Mesenchymal stem cell (in vitro differentiated cells and primary cell): Measurements from ENCODE around the gene FGR.

Experiments used
- DNase-seq: peaks from one replicate; pipeline ENCODE4 v3.0.0-alpha.2; 2013
- H2AFZ ChIP-seq: one replicate; pipeline ENCODE4 v1.6.1; 2013; ENCODE audit warnings: low read depth, mild to moderate bottlenecking, control low read depth, inconsistent platforms, low read length, moderate library complexity
- H2AK5ac ChIP-seq: 2 replicates; pipeline ENCODE4 v1.6.1; 2013; ENCODE audit warnings: low read length, moderate library complexity, mild to moderate bottlenecking, inconsistent platforms; ENCODE audit not compliant: severe bottlenecking
- H2BK120ac ChIP-seq: one replicate; pipeline ENCODE4 v1.6.1; 2013; ENCODE audit warnings: low read depth, mild to moderate bottlenecking, inconsistent platforms, low read length, moderate library complexity
- H2BK12ac ChIP-seq, 2 experiments: one replicate each; pipeline ENCODE4 v1.6.1; 2013; ENCODE audit warnings: inconsistent platforms in 2 of 2, low read length in 2 of 2, mild to moderate bottlenecking in 2 of 2, moderate library complexity in 2 of 2, control low read depth in 1 of 2
- H2BK15ac ChIP-seq: one replicate; pipeline ENCODE4 v1.6.1; 2013; ENCODE audit warnings: mild to moderate bottlenecking, low read depth, inconsistent platforms; ENCODE audit not compliant: poor library complexity, severe bottlenecking
- H2BK5ac ChIP-seq: 2 replicates; pipeline ENCODE4 v1.6.1; 2013; ENCODE audit warnings: low read depth, mild to moderate bottlenecking, low read length, control low read depth, inconsistent platforms; ENCODE audit not compliant: poor library complexity, severe bottlenecking
- H3K14ac ChIP-seq, 2 experiments: one replicate each; pipeline ENCODE4 v1.6.1; 2013; ENCODE audit warnings: inconsistent platforms in 2 of 2, low read length in 2 of 2, control low read depth in 1 of 2, mild to moderate bottlenecking in 1 of 2, moderate library complexity in 1 of 2
- H3K18ac ChIP-seq, 2 experiments: one replicate each; pipeline ENCODE4 v1.6.1; 2013; ENCODE audit warnings: inconsistent platforms in 2 of 2, low read length in 2 of 2, control low read depth in 1 of 2, low read depth in 1 of 2, mild to moderate bottlenecking in 1 of 2
- H3K23ac ChIP-seq, 2 experiments: one replicate each; pipeline ENCODE4 v1.6.1; 2013; ENCODE audit warnings: inconsistent platforms in 2 of 2, low read length in 2 of 2, mild to moderate bottlenecking in 2 of 2, moderate library complexity in 2 of 2, control low read depth in 1 of 2
- H3K27ac ChIP-seq: 2 replicates; pipeline ENCODE4 v1.5.1; 2013; ENCODE audit warnings: mild to moderate bottlenecking, moderate library complexity, low read length, control low read depth, inconsistent platforms; ENCODE audit not compliant: poor library complexity, severe bottlenecking
- H3K27me3 ChIP-seq, 2 experiments: 2 replicates each; pipeline versions ENCODE4 v1.6.1 to v1.7.0; 2013; ENCODE audit warnings: low read length in 2 of 2, mild to moderate bottlenecking in 2 of 2, moderate library complexity in 2 of 2, control low read depth in 1 of 2, inconsistent platforms in 1 of 2; ENCODE audit not compliant: control insufficient read depth in 1 of 2, insufficient read depth in 1 of 2
- H3K36me3 ChIP-seq, 2 experiments: 2 replicates each; pipeline versions ENCODE4 v1.6.1 to v1.7.0; 2013; ENCODE audit warnings: low read length in 2 of 2, control low read depth in 1 of 2, inconsistent platforms in 1 of 2, low read depth in 1 of 2, mild to moderate bottlenecking in 1 of 2; ENCODE audit not compliant: insufficient read depth in 2 of 2, control insufficient read depth in 1 of 2
- H3K4ac ChIP-seq, 2 experiments: one replicate each; pipeline ENCODE4 v1.6.1; 2013; ENCODE audit warnings: inconsistent platforms in 2 of 2, low read length in 2 of 2, mild to moderate bottlenecking in 2 of 2, moderate library complexity in 2 of 2, control low read depth in 1 of 2, low read depth in 1 of 2
- H3K4me1 ChIP-seq: 2 replicates; pipeline ENCODE4 v1.6.1; 2013; ENCODE audit warnings: low read depth, low read length, control low read depth; ENCODE audit not compliant: control insufficient read depth, insufficient read depth
- H3K4me2 ChIP-seq: 2 replicates; pipeline ENCODE4 v1.6.1; 2013; ENCODE audit warnings: low read length, mild to moderate bottlenecking, inconsistent platforms; ENCODE audit not compliant: poor library complexity, severe bottlenecking
- H3K4me3 ChIP-seq, 2 experiments: 2 replicates each; pipeline versions ENCODE4 v1.5.1 to v1.7.0; 2013; ENCODE audit warnings: low read length in 2 of 2, mild to moderate bottlenecking in 2 of 2, control low read depth in 1 of 2, low read depth in 1 of 2; ENCODE audit not compliant: insufficient read depth in 1 of 2
- H3K79me1 ChIP-seq: replicated peaks from 2 replicates; pipeline ENCODE4 v1.6.1; 2013; ENCODE audit warnings: mild to moderate bottlenecking, control low read depth, low read length, inconsistent platforms; ENCODE audit not compliant: poor library complexity, severe bottlenecking
- H3K9ac ChIP-seq: 2 replicates; pipeline ENCODE4 v1.7.0; 2013; ENCODE audit warnings: mild to moderate bottlenecking, low read length, moderate library complexity
- H3K9me3 ChIP-seq: 2 replicates; pipeline ENCODE4 v1.7.0; 2013; ENCODE audit warnings: mild to moderate bottlenecking, low read length; ENCODE audit not compliant: control insufficient read depth
- H4K8ac ChIP-seq: one replicate; pipeline ENCODE4 v1.6.1; 2013; ENCODE audit warnings: inconsistent platforms, mild to moderate bottlenecking, low read length, moderate library complexity
- H4K91ac ChIP-seq: one replicate; pipeline ENCODE4 v1.6.1; 2013; ENCODE audit warnings: mild to moderate bottlenecking, low read length, inconsistent platforms
- WGBS: methylation state at CpG from one replicate; pipeline ENCODE4 v1.1.7; 2013; ENCODE audit warnings: mixed read lengths; 5-methylcytosine and 5-hydroxymethylcytosine counted together

The FGR gene

DNA sequence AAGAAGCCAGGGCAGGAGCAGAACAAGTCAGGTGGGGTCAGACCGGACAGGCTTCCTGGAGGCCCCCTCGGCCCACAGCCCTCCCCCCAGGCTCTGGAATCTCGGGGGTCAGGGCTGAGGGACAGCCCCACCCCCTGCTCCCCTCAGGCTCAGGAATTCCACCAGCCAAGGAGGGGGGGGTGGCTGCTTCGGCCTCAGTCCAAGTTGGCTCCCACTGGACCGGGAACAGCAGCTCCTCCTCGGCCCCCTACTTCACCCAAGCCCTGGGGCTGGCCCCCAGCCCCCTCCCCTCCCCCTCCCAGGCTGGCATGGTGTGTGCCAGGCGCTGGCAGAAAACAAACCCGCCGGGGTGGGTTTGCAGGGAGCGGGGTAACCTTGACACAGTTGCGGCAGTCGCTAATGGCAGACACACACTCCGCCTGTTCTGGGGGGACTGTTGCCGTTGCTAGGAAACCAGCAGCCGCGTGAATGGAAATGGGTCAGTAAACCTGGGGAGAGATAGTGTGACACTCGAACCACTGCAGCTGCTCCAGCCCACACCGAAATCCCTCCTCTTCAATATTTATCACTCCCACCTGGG lies 63.5 kb downstream of the FGR start:
- Histone ChIP-seq H4K91ac (peak overlapping the region; percentile 14), H3K18ac (peak overlapping the region; percentile 76 to 84), H2AK5ac (peak overlapping the region; percentile 69), H3K4me2 (peak overlapping the region; percentile 12), H2BK15ac (peak overlapping the region; percentile 32), H3K4ac (peak overlapping the region in 1 of 2 experiments; percentile 35), H2BK120ac (no peak overlapping the region), H3K79me1 (peaks cover 15% of the 10 kb centered on the region), H3K9me3 (no peaks in the 10 kb centered on the region), H3K23ac (no peak overlapping the region), H3K36me3 (peaks cover 0 to 8% of the 10 kb centered on the region in 2 experiments), H3K14ac (no peak overlapping the region), H2BK12ac (peak overlapping the region; percentile 11 to 15), H2BK5ac (peak overlapping the region; percentile 33), H3K9ac (peak overlapping the region; percentile 59), H3K27ac (peak overlapping the region; percentile 66), H3K27me3 (no peaks in the 10 kb centered on the region), H2AFZ (no peak overlapping the region), H4K8ac (peak overlapping the region; percentile 73), H3K4me1 (peaks cover 84% of the 10 kb centered on the region), H3K4me3 (no peak overlapping the region)
- peak; percentile 45 for DNase-seq
- 21% methylated on average over 12 of the region's 18 CpGs for WGBS

- peaks cover 0 to 8% of the 10 kb centered on the region in 2 experiments for H3K36me3 ChIP-seq
- H2AK5ac ChIP-seq = peak overlapping the region; percentile 69
- H4K8ac ChIP-seq = no peak overlapping the region
- no peaks in the 10 kb centered on the region for H3K9me3 ChIP-seq
- no peak overlapping the region for H2AFZ ChIP-seq
- peaks cover 18% of the 10 kb centered on the region for H3K79me1 ChIP-seq
- DNase-seq = no peak
- H3K27me3 ChIP-seq = no peaks in the 10 kb centered on the region
- H3K14ac ChIP-seq = peak overlapping the region in 1 of 2 experiments; percentile 61
- peak overlapping the region; percentile 88 for H2BK15ac ChIP-seq
- no peak overlapping the region for H3K4me3 ChIP-seq
- no peak overlapping the region for H3K23ac ChIP-seq
- H3K4me2 ChIP-seq = no peak overlapping the region
- H2BK120ac ChIP-seq = peak overlapping the region; percentile 61
- 0% methylated on average over 1 of the region's 3 CpGs for WGBS
- H3K4ac ChIP-seq = peak overlapping the region; percentile 19 to 26
- H3K9ac ChIP-seq = no peak overlapping the region
- peak overlapping the region in 1 of 2 experiments; percentile 40 for H3K18ac ChIP-seq
- peak overlapping the region; percentile 72 for H4K91ac ChIP-seq
- peaks cover 82% of the 10 kb centered on the region for H3K4me1 ChIP-seq
- H3K27ac ChIP-seq = peak overlapping the region; percentile 66
- H2BK5ac ChIP-seq = peak overlapping the region; percentile 33
- peak overlapping the region; percentile 37 to 85 for H2BK12ac ChIP-seq
Measured at GRCh38 chr1:27570784-27571183, 64.2 kb downstream of the FGR start.

DNA sequence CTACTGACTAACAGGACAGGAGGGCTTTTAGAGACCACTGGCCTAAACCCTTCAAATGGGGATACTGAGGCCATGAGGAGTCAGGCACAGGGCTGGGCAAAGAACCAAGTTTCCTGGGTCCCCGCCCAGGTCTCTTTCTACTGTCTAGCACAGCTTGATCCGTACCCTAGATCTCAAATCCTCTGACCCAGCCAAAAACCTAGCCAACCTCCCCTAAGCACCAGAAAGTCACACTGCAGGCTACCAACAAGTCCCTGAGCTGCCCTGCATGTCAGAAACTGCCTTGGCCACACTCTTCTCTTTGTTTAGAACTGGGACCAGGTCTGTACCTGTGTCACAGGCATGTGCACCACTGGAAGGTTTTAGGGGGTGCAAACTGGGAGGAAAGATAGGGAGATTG lies 64.6 kb downstream of the FGR start:
- DNase-seq = no peak
- Histone ChIP-seq H3K27me3 (no peaks in the 10 kb centered on the region), H3K36me3 (peaks cover 0 to 9% of the 10 kb centered on the region in 2 experiments), H3K79me1 (peaks cover 22% of the 10 kb centered on the region), H4K8ac (no peak overlapping the region), H2AK5ac (peak overlapping the region; percentile 31), H3K14ac (no peak overlapping the region), H2BK5ac (peak overlapping the region; percentile 48), H3K4me1 (peaks cover 82% of the 10 kb centered on the region), H2BK120ac (peak overlapping the region; percentile 61), H3K9ac (no peak overlapping the region), H3K9me3 (no peaks in the 10 kb centered on the region), H2AFZ (no peak overlapping the region), H2BK15ac (peak overlapping the region; percentile 88), H3K27ac (peak overlapping the region; percentile 66), H3K4me3 (no peak overlapping the region), H4K91ac (peak overlapping the region; percentile 2), H3K23ac (no peak overlapping the region), H3K4me2 (no peak overlapping the region), H3K18ac (peak overlapping the region; percentile 19 to 40), H2BK12ac (peak overlapping the region in 1 of 2 experiments; percentile 59), H3K4ac (peak overlapping the region in 1 of 2 experiments; percentile 5)
- WGBS = 65% methylated on average over 2 of the region's 2 CpGs

DNA sequence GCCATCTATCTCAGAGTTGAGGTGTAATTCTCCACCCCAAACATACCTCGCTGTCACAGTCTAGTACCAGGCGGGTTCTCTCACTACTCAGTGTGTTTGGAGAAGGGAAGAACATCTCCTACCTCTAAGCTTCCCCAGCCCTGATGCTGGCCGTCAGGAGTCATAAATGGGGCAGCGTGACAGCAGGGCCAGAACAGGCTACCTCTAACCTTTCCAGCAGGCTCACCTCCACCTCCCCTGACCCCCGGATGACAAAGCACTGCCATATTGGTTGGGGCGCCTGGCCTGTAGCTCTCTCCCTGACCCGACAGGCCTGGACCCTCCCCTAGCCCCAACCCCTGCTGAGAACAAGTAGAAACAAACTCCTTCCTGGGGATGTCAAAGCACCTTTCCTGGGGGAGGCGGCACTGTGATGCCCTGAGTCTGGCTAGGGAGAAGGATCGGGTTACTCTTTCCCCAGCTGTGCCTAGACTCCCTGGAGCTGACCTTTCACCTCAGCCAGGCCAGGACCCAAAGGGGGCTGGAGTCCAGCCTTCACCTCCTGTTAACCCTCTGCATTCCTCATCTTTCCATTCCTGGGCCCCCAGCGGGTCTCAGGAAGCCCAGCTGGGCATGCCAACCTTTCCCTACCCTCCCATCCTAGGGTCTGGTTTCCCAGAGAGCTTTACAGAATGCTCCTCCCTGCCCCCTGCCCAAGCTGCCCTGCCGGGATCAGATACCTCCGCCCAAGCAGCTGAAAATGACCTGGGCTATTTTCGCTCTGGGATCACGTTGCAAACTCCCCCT lies 65.3 kb downstream of the FGR start:
- Histone ChIP-seq H3K4me3 (no peak overlapping the region), H3K79me1 (peaks cover 28% of the 10 kb centered on the region), H2BK15ac (peak overlapping the region; percentile 44), H3K18ac (peak overlapping the region; percentile 14 to 38), H3K9me3 (no peaks in the 10 kb centered on the region), H2AK5ac (peak overlapping the region; percentile 31), H3K23ac (no peak overlapping the region), H4K91ac (peak overlapping the region; percentile 34), H2BK12ac (peak overlapping the region; percentile 25 to 59), H3K4ac (peak overlapping the region; percentile 5 to 14), H3K14ac (no peak overlapping the region), H2BK120ac (no peak overlapping the region), H3K4me1 (peaks cover 83% of the 10 kb centered on the region), H3K27me3 (no peaks in the 10 kb centered on the region), H3K9ac (no peak overlapping the region), H2AFZ (no peak overlapping the region), H3K27ac (peak overlapping the region; percentile 66), H4K8ac (no peak overlapping the region), H2BK5ac (peak overlapping the region; percentile 48), H3K36me3 (peaks cover 0 to 16% of the 10 kb centered on the region in 2 experiments), H3K4me2 (no peak overlapping the region)
- WGBS = 50% methylated on average over 14 of the region's 14 CpGs
- DNase-seq = no peak
